GM19372 (cell line): ENCODE measurements around the gene MUC5AC.
"Not testable (repeated sequence)": the region's sequence is repeated elsewhere in the genome, so short reads cannot be mapped to it uniquely, and the experiment has no call there.

Experiments
- ATAC-seq: cut with Tn5 transposase; IDR thresholded peaks from one replicate; pipeline ENCODE4 v1.9.1; 2021; ENCODE audit warnings: mild to moderate bottlenecking, low read depth, moderate library complexity; ENCODE audit not compliant: unreplicated experiment

Gene MUC5AC

DNA sequence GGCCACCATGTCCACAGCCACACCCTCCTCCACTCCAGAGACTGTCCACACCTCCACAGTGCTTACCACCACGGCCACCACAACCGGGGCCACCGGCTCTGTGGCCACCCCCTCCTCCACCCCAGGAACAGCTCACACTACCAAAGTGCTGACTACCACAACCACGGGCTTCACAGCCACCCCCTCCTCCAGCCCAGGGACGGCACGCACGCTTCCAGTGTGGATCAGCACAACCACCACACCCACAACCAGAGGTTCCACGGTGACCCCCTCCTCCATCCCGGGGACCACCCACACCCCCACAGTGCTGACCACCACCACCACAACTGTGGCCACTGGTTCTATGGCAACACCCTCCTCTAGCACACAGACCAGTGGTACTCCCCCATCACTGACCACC is 86.8 kb downstream of the MUC5AC start:
- not testable (repeated sequence) for ATAC-seq

DNA sequence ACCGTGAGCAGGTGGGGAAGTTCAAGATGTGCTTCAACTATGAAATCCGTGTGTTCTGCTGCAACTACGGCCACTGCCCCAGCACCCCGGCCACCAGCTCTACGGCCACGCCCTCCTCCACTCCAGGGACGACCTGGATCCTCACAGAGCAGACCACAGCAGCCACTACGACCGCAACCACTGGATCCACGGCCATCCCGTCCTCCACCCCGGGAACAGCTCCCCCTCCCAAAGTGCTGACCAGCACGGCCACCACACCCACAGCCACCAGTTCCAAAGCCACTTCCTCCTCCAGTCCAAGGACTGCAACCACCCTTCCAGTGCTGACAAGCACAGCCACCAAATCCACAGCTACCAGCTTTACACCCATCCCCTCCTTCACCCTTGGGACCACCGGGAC is 88.0 kb downstream of the MUC5AC start:
- not testable (repeated sequence) for ATAC-seq

DNA sequence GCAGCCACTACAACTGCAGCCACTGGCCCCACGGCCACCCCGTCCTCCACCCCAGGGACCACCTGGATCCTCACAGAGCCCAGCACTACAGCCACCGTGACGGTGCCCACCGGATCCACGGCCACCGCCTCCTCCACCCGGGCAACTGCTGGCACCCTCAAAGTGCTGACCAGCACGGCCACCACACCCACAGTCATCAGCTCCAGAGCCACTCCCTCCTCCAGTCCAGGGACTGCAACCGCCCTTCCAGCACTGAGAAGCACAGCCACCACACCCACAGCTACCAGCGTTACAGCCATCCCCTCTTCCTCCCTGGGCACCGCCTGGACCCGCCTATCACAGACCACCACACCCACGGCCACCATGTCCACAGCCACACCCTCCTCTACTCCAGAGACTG is 88.5 kb downstream of the MUC5AC start:
- not testable (repeated sequence) for ATAC-seq

DNA sequence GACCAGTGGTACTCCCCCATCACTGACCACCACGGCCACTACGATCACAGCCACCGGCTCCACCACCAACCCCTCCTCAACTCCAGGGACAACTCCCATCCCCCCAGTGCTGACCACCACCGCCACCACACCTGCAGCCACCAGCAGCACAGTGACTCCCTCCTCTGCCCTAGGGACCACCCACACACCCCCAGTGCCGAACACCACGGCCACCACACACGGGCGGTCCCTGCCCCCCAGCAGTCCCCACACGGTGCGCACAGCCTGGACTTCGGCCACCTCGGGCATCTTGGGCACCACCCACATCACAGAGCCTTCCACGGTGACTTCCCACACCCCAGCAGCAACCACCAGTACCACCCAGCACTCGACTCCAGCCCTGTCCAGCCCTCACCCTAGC is 89.3 kb downstream of the MUC5AC start:
- not testable (repeated sequence) for ATAC-seq

DNA sequence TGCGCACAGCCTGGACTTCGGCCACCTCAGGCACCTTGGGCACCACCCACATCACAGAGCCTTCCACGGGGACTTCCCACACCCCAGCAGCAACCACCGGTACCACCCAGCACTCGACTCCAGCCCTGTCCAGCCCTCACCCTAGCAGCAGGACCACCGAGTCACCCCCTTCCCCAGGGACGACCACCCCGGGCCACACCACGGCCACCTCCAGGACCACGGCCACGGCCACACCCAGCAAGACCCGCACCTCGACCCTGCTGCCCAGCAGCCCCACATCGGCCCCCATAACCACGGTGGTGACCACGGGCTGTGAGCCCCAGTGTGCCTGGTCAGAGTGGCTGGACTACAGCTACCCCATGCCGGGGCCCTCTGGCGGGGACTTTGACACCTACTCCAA is 91.2 kb downstream of the MUC5AC start:
- ATAC-seq: not testable (repeated sequence)

DNA sequence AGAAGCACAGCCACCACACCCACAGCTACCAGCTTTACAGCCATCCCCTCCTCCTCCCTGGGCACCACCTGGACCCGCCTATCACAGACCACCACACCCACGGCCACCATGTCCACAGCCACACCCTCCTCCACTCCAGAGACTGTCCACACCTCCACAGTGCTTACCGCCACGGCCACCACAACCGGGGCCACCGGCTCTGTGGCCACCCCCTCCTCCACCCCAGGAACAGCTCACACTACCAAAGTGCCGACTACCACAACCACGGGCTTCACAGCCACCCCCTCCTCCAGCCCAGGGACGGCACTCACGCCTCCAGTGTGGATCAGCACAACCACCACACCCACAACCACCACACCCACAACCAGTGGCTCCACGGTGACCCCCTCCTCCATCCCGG is 92.7 kb downstream of the MUC5AC start:
- ATAC-seq: not testable (repeated sequence)
